CD4-positive, alpha-beta memory T cell (primary cell): ENCODE data around the gene RFT1. TPM values are rescaled to one million over a fixed set of nuclear protein-coding genes. Genes with fewer than 3 reads are reported as not detected.

Experiments
- CTCF ChIA-PET: fragments of 350-600 bp; sonication (Branson Sonifier 250); formaldehyde crosslinking; loops from one replicate; lab custom pipeline; 2021; ENCODE audit warnings: inconsistent platforms; ENCODE audit not compliant: partially characterized antibody; lab: Charles Lee
- POLR2A ChIA-PET: fragments of 350-600 bp; sonication (Branson Sonifier 250); formaldehyde crosslinking; loops from one replicate; lab custom pipeline; 2021; ENCODE audit not compliant: partially characterized antibody; lab: Charles Lee
- DNase-seq, 5 donors: peaks; one replicate each; pipeline versions ENCODE4 v3.0.0 to v3.0.0-alpha.2; 2020 to 2022; ENCODE audit warnings: mixed read lengths in 1 of 5
- H3K27ac ChIP-seq: one replicate; pipeline ENCODE4 v1.7.0; 2013; ENCODE audit warnings: low read depth, low read length
- H3K27me3 ChIP-seq: 2 replicates; pipeline ENCODE4 v1.7.0; 2013; ENCODE audit warnings: mild to moderate bottlenecking, low read length, moderate library complexity; ENCODE audit not compliant: insufficient read depth
- H3K36me3 ChIP-seq: 2 replicates; pipeline ENCODE4 v1.7.0; 2013; ENCODE audit warnings: mild to moderate bottlenecking, low read length, moderate library complexity; ENCODE audit not compliant: insufficient read depth
- H3K4me1 ChIP-seq: 2 replicates; pipeline ENCODE4 v1.7.0; 2013; ENCODE audit warnings: mild to moderate bottlenecking, low read length, moderate library complexity; ENCODE audit not compliant: insufficient read depth
- H3K4me3 ChIP-seq, 2 donors: one replicate each; pipeline ENCODE4 v1.7.0; 2013; ENCODE audit warnings: low read length in 2 of 2, mild to moderate bottlenecking in 1 of 2
- H3K9me3 ChIP-seq, 2 donors: one replicate each; pipeline ENCODE4 v1.7.0; 2013; ENCODE audit warnings: low read length in 2 of 2, control low read depth in 1 of 2; ENCODE audit not compliant: control insufficient read depth in 1 of 2
- H3K27ac Mint-ChIP-seq, 7 donors: one replicate each; pipeline ENCODE4 v1.8.0; 2020 to 2021; ENCODE audit warnings: mixed read lengths in 7 of 7, mild to moderate bottlenecking in 6 of 7, inconsistent platforms in 3 of 7, moderate library complexity in 3 of 7
- H3K27me3 Mint-ChIP-seq, 2 donors: one replicate each; pipeline ENCODE4 v1.8.0; 2020 to 2021; ENCODE audit warnings: mixed read lengths in 2 of 2
- H3K36me3 Mint-ChIP-seq, 2 donors: one replicate each; pipeline ENCODE4 v1.8.0; 2020 to 2021; ENCODE audit warnings: mixed read lengths in 2 of 2, inconsistent platforms in 1 of 2, mild to moderate bottlenecking in 1 of 2
- H3K4me1 Mint-ChIP-seq, 4 donors: one replicate each; pipeline ENCODE4 v1.8.0; 2020 to 2021; ENCODE audit warnings: mixed read lengths in 4 of 4, mild to moderate bottlenecking in 1 of 4
- H3K4me3 Mint-ChIP-seq, 8 donors: one replicate each; pipeline ENCODE4 v1.8.0; 2020 to 2021; ENCODE audit warnings: mixed read lengths in 8 of 8, mild to moderate bottlenecking in 7 of 8, moderate library complexity in 6 of 8, inconsistent platforms in 3 of 8
- H3K9me3 Mint-ChIP-seq, 8 donors: one replicate each; pipeline ENCODE4 v1.8.0; 2020 to 2021; ENCODE audit warnings: mixed read lengths in 8 of 8, mild to moderate bottlenecking in 5 of 8, inconsistent platforms in 3 of 8, moderate library complexity in 1 of 8
- intact Hi-C: fragments of 100-400 bp; cut with micrococcal nuclease; formaldehyde crosslinking; loops from one replicate; pipeline ENCODE4 v1.15.1; 2023
- polyA plus RNA-seq, 2 donors: library from polyadenylated mRNA; unstranded; fragments of 300-500 nt; fragmentation: Illumina TruSeq; gene quantifications; one replicate each; pipeline ENCODE4 v1.2.3, GENCODE V29; 2021
- total RNA-seq, 2 experiments: library from RNA; stranded (reverse); gene quantifications; one replicate each; pipeline ENCODE4 v1.2.3, GENCODE V29; 2021

RFT1 gene
- total and polyA plus RNA-seq, 4 experiments from 2014 or later = 21.2 to 28.4 (median 24.6) TPM

GRCh38 chr3:53114011-53114400, 16.2 kb downstream of the RFT1 start:
- CTCF ChIA-PET = interaction anchor here (0.7 to 13.7 kb wide), 23 partner anchors 9 to 595 kb away, joined by 3 to 254 read pairs (median 4); partner anchors contain the start of genes PRKCD and RFT1
- H3K27ac ChIP-seq = no peak overlapping the region
- H3K4me3 ChIP-seq = no peak overlapping the region
- H3K4me1 ChIP-seq = peaks cover 13% of the 10 kb centered on the region
- peaks cover 0 to 2% (median 0%) of the 10 kb centered on the region in 8 donors for H3K9me3 Mint-ChIP-seq
- no peaks in the 10 kb centered on the region for H3K27me3 ChIP-seq
- intact Hi-C loops = loop anchor here (1.0 to 5.0 kb wide), 3 partner anchors 20 to 183 kb away; no protein-coding TSS in a partner anchor
- H3K36me3 ChIP-seq = peaks cover 39% of the 10 kb centered on the region
- peak; percentile 75 to 81 (median 78) for DNase-seq
- H3K9me3 ChIP-seq = no peaks in the 10 kb centered on the region
- no peak overlapping the region for H3K27ac Mint-ChIP-seq
- no peak overlapping the region for H3K4me3 Mint-ChIP-seq
- H3K4me1 Mint-ChIP-seq = peaks cover 2 to 13% (median 9%) of the 10 kb centered on the region in 4 donors
- POLR2A ChIA-PET = interaction anchor here (1.7 kb wide), 1 partner anchor 82 kb away, joined by 4 read pairs; no protein-coding TSS in a partner anchor
- peaks cover 20 to 38% of the 10 kb centered on the region in 2 donors for H3K36me3 Mint-ChIP-seq
- H3K27me3 Mint-ChIP-seq = no peaks in the 10 kb centered on the region

GRCh38 chr3:53113293-53114010, 16.8 kb downstream of the RFT1 start:
- Histone ChIP-seq H3K27me3 (no peaks in the 10 kb centered on the region), H3K27ac (no peak overlapping the region), H3K9me3 (no peaks in the 10 kb centered on the region), H3K4me3 (no peak overlapping the region), H3K4me1 (peaks cover 13% of the 10 kb centered on the region), H3K36me3 (peaks cover 35% of the 10 kb centered on the region)
- POLR2A ChIA-PET = interaction anchor here (1.7 kb wide), 1 partner anchor 83 kb away, joined by 4 read pairs; no protein-coding TSS in a partner anchor
- peaks cover 2 to 15% (median 10%) of the 10 kb centered on the region in 4 donors for H3K4me1 Mint-ChIP-seq
- CTCF ChIA-PET = interaction anchor here (0.9 to 13.7 kb wide), 15 partner anchors 9 to 596 kb away, joined by 3 to 254 read pairs (median 6); partner anchors contain the start of genes PRKCD and RFT1
- H3K36me3 Mint-ChIP-seq = peaks cover 21 to 38% of the 10 kb centered on the region in 2 donors
- no peak for DNase-seq
- intact Hi-C loops = loop anchor here (1.0 to 5.0 kb wide), 3 partner anchors 21 to 184 kb away; no protein-coding TSS in a partner anchor
- H3K9me3 Mint-ChIP-seq = peaks cover 0 to 2% (median 0%) of the 10 kb centered on the region in 8 donors
- H3K27me3 Mint-ChIP-seq = no peaks in the 10 kb centered on the region
- no peak overlapping the region for H3K4me3 Mint-ChIP-seq
- peak overlapping the region in 1 of 7 donors; percentile 18 for H3K27ac Mint-ChIP-seq

GRCh38 chr3:53111822-53112221, 18.4 kb downstream of the RFT1 start:
- H3K27ac ChIP-seq = no peak overlapping the region
- peaks cover 0 to 2% (median 0%) of the 10 kb centered on the region in 8 donors for H3K9me3 Mint-ChIP-seq
- no peak overlapping the region for H3K4me3 ChIP-seq
- ChIA-PET CTCF (interaction anchor here (0.9 to 13.7 kb wide), 4 partner anchors 9 to 87 kb away, joined by 3 to 254 read pairs (median 9); no protein-coding TSS in a partner anchor), POLR2A (interaction anchor here (0.6 to 1.2 kb wide), 2 partner anchors 10 to 364 kb away, joined by 3 read pairs; no protein-coding TSS in a partner anchor)
- H3K36me3 ChIP-seq = peaks cover 19% of the 10 kb centered on the region
- no peak overlapping the region for H3K27ac Mint-ChIP-seq
- H3K4me1 Mint-ChIP-seq = peaks cover 2 to 15% (median 10%) of the 10 kb centered on the region in 4 donors
- H3K36me3 Mint-ChIP-seq = peaks cover 15 to 24% of the 10 kb centered on the region in 2 donors
- H3K27me3 ChIP-seq = no peaks in the 10 kb centered on the region
- H3K4me3 Mint-ChIP-seq = no peak overlapping the region
- no peak for DNase-seq
- no peaks in the 10 kb centered on the region for H3K9me3 ChIP-seq
- intact Hi-C loops = loop anchor here (5.0 kb wide), 1 partner anchor 185 kb away; no protein-coding TSS in a partner anchor
- peaks cover 13% of the 10 kb centered on the region for H3K4me1 ChIP-seq
- no peaks in the 10 kb centered on the region for H3K27me3 Mint-ChIP-seq

GRCh38 chr3:53109891-53110771, 20.1 kb downstream of the RFT1 start:
- peaks cover 0 to 2% (median 0%) of the 10 kb centered on the region in 8 donors for H3K9me3 Mint-ChIP-seq
- Histone ChIP-seq H3K27me3 (no peaks in the 10 kb centered on the region), H3K4me3 (no peak overlapping the region), H3K9me3 (no peaks in the 10 kb centered on the region), H3K27ac (no peak overlapping the region), H3K4me1 (peaks cover 13% of the 10 kb centered on the region), H3K36me3 (peaks cover 18% of the 10 kb centered on the region)
- intact Hi-C loops = loop anchor here (5.0 kb wide), 1 partner anchor 187 kb away; no protein-coding TSS in a partner anchor
- ChIA-PET CTCF (interaction anchor here (0.7 to 13.7 kb wide), 13 partner anchors 8 to 89 kb away, joined by 3 to 254 read pairs (median 4); partner anchors contain the start of gene RFT1), POLR2A (interaction anchor here (1.2 to 1.6 kb wide), 2 partner anchors 9 to 65 kb away, joined by 3 to 4 read pairs; partner anchors contain the start of gene SFMBT1)
- H3K27me3 Mint-ChIP-seq = no peaks in the 10 kb centered on the region
- peak overlapping the region in 2 of 7 donors; percentile 14 to 79 for H3K27ac Mint-ChIP-seq
- H3K4me1 Mint-ChIP-seq = peaks cover 2 to 15% (median 10%) of the 10 kb centered on the region in 4 donors
- peak overlapping the region in 5 of 8 donors; percentile 7 to 75 (median 23) for H3K4me3 Mint-ChIP-seq
- H3K36me3 Mint-ChIP-seq = peaks cover 22 to 33% of the 10 kb centered on the region in 2 donors
- peak in 4 of 5 donors; percentile 30 to 51 (median 45) for DNase-seq

- intact Hi-C loops = no loop called here
- Histone ChIP-seq H3K27me3 (no peaks in the 10 kb centered on the region), H3K9me3 (no peaks in the 10 kb centered on the region), H3K27ac (no peak overlapping the region), H3K36me3 (peaks cover 18% of the 10 kb centered on the region), H3K4me3 (no peak overlapping the region), H3K4me1 (peaks cover 19% of the 10 kb centered on the region)
- no peak for DNase-seq
- Mint-ChIP-seq H3K4me3 (peak overlapping the region in 3 of 8 donors; percentile 10 to 33 (median 32)), H3K9me3 (peaks cover 0 to 2% (median 0%) of the 10 kb centered on the region in 8 donors), H3K27me3 (no peaks in the 10 kb centered on the region), H3K36me3 (peaks cover 22 to 38% of the 10 kb centered on the region in 2 donors), H3K4me1 (peaks cover 2 to 21% (median 12%) of the 10 kb centered on the region in 4 donors), H3K27ac (peak overlapping the region in 3 of 7 donors; percentile 42 to 68 (median 52))
- CTCF ChIA-PET = interaction anchor here (1.5 to 13.7 kb wide), 5 partner anchors 11 to 90 kb away, joined by 4 to 254 read pairs (median 11); no protein-coding TSS in a partner anchor
- POLR2A ChIA-PET = interaction anchor here (1.3 to 1.6 kb wide), 2 partner anchors 8 to 87 kb away, joined by 3 to 4 read pairs; no protein-coding TSS in a partner anchor
Observed at GRCh38 chr3:53109190-53109589, 21.0 kb downstream of the RFT1 start.

- no peak for DNase-seq
- H3K27ac ChIP-seq = no peak overlapping the region
- H3K4me1 Mint-ChIP-seq = peaks cover 6 to 59% (median 31%) of the 10 kb centered on the region in 4 donors
- intact Hi-C loops = no loop called here
- POLR2A ChIA-PET = no interaction called here
- H3K4me3 ChIP-seq = no peak overlapping the region
- CTCF ChIA-PET = interaction anchor here (1.3 to 2.1 kb wide), 3 partner anchors 9 to 251 kb away, joined by 3 to 8 read pairs (median 6); no protein-coding TSS in a partner anchor
- no peaks in the 10 kb centered on the region for H3K27me3 ChIP-seq
- H3K27me3 Mint-ChIP-seq = no peaks in the 10 kb centered on the region
- peaks cover 26 to 62% of the 10 kb centered on the region in 2 donors for H3K36me3 Mint-ChIP-seq
- peaks cover 15% of the 10 kb centered on the region for H3K36me3 ChIP-seq
- H3K4me1 ChIP-seq = peaks cover 31% of the 10 kb centered on the region
- peaks cover 0 to 2% (median 0%) of the 10 kb centered on the region in 8 donors for H3K9me3 Mint-ChIP-seq
- H3K27ac Mint-ChIP-seq = peak overlapping the region in 3 of 7 donors; percentile 35 to 53 (median 52)
- H3K9me3 ChIP-seq = no peaks in the 10 kb centered on the region
- no peak overlapping the region for H3K4me3 Mint-ChIP-seq
Observed at GRCh38 chr3:53104762-53105161, 25.5 kb downstream of the RFT1 start.
